ENCODE results near the gene ARHGAP26.

Gene ARHGAP26

DNA sequence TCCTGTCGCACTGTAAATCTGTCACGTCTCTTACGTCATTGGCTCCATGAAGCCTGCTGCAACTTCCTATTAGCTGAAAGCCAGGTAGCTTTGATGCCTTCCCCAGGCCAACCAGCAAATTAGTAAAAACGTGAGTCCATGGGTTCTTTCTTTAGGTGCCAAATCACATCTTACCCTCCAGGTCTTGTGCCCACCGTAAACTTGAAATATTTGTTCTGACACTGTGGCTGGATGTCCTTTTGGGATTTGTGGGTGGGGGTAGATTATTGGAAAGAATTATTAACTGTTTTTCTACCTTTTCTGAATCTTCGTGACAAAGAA is 460.5 kb downstream of the ARHGAP26 start:
- DNase-seq (ENCODE audit: low read depth in 1 of 2, low spot score in 1 of 2) = no peak

DNA sequence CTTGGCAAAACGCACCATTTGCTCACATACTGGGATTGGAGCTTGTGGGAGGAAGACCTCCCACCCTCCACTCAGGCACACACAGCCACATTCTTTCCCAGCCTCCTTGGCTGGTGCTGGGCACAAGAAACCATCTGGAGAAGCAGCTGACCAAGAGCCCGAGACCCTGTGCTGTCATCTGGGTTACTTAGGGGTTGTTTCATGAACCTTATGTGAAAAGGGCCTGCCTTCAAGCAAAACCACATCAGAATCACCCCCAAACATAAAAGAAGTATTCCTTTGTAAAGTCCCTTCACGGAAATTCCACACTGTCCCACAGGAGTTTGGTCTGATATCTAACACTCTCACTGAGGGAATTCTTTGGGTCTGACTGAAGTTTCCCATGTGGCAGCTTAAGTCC is 461.2 kb downstream of the ARHGAP26 start:
- no peak for DNase-seq (ENCODE audit: low read depth in 1 of 2, low spot score in 1 of 2)

DNA sequence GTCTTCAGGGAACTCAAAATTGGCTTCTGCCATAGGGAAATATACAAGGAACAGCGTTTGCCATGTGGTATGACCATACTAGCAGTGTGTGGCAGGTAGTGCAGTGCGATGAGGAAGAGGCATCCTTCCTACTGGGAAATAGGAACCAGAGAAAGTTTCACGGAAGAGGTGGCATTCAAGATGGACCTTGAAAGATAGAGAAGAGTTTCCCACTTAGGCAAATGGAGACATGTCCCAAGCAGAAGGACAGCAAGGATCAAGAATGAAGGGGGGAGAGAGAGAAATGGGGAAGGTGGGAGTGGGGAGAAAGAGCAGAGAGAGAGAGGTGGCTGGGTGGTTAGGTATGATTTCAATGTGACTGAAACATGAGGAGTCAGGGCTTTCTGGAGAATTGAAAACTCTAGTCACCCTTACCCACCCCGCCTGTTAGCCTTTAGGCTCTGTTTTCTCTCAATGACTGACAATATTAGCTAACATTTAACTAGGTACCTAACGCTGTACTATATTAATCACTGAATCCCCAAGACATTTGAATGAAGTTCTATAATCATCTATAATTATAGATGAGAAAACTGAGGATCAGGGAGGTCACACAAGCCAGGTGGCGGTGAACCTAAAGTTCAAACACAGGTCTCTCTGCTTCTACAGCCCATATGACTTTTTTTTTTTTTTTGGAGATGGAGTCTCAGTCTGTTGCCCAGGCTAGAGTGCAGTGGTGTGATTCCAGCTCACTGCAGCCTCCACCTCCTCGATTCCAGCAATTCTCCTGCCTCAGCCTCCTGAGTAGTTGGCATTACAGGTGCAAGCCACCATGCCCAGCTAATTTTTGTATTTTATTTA is 462.0 kb downstream of the ARHGAP26 start:
- no peak for DNase-seq (ENCODE audit: low read depth in 1 of 2, low spot score in 1 of 2)

- no peak for DNase-seq (ENCODE audit: low read depth in 1 of 2, low spot score in 1 of 2)
These were observed 462.9 kb downstream of the ARHGAP26 start for GRCh38 chr5:143233031-143233430.

- DNase-seq (ENCODE audit: low read depth in 1 of 2, low spot score in 1 of 2) = no peak
These were observed 464.1 kb downstream of the ARHGAP26 start for GRCh38 chr5:143234162-143234842.

GRCh38 chr5:143235423-143235822 is 465.2 kb downstream of the ARHGAP26 start:
- DNase-seq (ENCODE audit: low read depth in 1 of 2, low spot score in 1 of 2) = no peak

- DNase-seq (ENCODE audit: low read depth in 1 of 2, low spot score in 1 of 2) = no peak
These were observed 466.5 kb downstream of the ARHGAP26 start for GRCh38 chr5:143236682-143237081.

GRCh38 chr5:143237664-143238063 is 467.5 kb downstream of the ARHGAP26 start:
- no peak for DNase-seq (ENCODE audit: low read depth in 1 of 2, low spot score in 1 of 2)

DNA sequence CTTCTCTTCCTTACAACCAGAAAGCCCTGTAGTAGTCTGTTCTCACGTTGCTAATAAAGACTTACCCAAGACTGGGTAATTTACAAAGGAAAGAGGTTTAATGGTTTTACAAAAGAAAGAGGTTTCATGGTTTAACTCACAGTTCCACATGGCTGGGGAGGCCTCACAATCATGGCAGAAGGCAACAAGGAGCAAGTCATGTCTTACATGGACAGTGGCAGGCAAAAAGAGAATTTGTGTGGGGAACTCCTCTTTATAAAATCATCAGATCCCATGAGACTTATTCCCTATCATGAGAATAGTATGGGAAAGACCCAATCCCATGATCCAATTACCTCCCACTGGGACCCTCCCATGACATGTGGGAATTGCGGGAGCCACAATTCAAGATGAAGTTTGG is 468.4 kb downstream of the ARHGAP26 start:
- DNase-seq (ENCODE audit: low read depth in 1 of 2, low spot score in 1 of 2) = no peak

- no peak for DNase-seq (ENCODE audit: low read depth in 1 of 2, low spot score in 1 of 2)
These were observed 469.8 kb downstream of the ARHGAP26 start for GRCh38 chr5:143239882-143240518.

DNA sequence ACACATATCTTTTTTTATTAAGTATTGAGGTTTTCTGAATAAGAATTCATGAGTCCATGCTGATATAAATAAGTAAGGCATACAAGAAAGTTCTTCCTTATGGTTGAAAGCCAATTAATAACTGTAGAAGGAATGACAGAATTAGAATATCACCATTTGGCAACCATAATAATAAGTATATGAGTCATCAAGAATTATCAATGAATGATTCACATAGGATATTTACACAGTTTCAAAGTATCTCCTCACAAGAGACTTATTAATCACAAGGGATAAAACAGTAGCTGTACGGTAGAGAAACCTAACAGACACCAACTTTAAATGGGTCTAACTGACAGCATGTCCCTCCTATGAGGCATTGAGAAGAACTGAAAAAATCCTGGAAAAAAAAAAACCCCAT is 471.7 kb downstream of the ARHGAP26 start:
- DNase-seq (ENCODE audit: low read depth in 1 of 2, low spot score in 1 of 2) = no peak

- no peak for DNase-seq (ENCODE audit: low read depth in 1 of 2, low spot score in 1 of 2)
These were observed 472.9 kb downstream of the ARHGAP26 start for GRCh38 chr5:143243103-143243502.

- no peak for DNase-seq (ENCODE audit: low read depth in 1 of 2, low spot score in 1 of 2)
These were observed 474.0 kb downstream of the ARHGAP26 start for GRCh38 chr5:143244000-143244736.

GRCh38 chr5:143244990-143245389 is 474.8 kb downstream of the ARHGAP26 start:
- no peak for DNase-seq (ENCODE audit: low read depth in 1 of 2, low spot score in 1 of 2)

DNA sequence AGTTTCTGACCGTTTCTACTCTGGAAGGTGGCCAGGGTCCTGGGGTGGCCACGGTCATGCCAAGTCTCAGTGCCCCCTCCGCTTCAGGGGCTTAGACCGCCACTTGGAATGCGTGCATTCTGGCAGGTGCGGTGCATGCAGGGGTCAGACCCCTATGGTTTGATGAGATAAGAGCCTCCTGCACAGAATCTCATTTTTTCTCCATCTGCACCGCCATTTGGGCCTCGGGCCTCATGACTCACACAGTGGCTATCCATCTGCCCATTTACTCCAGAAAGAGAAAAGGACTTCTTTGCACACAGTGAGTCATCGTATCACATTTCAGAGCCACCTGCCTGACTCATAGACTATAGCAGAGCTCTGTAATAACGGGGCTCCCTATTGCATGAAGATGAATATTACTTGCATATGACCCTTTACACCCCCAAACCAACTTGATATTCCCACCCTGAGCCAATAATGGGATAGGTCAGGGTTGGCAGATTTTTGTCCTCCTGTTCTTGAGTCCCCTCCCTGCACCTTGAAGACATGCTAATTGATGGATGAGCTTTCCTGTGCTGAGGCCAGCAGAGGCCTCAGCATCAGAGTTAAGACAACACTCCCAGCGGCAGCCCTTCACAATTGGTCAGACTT is 475.9 kb downstream of the ARHGAP26 start:
- no peak for DNase-seq (ENCODE audit: low read depth in 1 of 2, low spot score in 1 of 2)

DNA sequence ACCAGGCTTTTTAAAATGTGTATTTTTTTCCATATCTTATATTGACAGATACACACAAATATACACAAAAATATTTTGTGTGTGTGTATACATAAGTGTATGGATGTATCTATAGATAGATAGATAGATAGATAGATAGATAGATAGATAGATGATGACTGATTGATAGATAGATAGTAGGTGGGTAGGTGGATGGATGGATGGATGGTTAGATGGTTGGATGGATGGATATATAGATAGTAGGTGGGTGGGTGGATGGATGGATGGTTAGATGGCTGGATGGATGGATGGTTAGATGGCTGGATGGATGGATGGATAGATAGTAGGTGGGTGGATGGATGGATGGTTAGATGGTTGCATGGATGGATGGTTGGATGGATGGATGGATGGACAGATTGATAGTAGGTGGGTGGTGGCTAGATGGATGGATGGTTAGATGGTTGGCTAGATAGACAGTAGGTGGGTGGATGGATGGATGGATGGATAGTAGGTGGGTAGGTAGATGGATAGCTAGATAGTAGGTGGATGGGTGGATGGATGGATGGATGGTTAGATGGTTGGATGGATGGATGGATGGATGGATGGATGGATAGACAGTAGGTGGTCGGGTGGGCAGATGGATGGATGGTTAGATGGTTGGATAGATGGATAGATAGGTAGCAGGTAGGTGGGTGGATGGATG is 477.1 kb downstream of the ARHGAP26 start:
- no peak for DNase-seq (ENCODE audit: low read depth in 1 of 2, low spot score in 1 of 2)

DNA sequence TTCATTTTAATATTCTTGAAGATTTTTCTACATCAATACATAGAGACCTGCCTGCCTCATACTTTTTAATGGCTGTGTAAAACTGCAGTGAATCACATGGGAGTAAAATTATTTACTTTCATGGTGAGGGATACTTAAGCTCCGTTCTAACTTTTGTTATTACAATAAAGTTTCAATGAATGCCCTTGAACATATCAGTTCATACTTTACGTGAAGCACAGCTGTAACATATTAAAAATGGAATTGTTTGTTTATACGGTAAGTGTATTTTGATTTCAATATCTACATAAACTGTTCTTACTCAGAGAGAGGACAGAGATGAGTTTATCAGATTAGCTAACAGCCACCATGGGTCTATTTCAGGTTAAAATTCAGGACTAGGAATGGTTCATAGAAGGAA is 478.2 kb downstream of the ARHGAP26 start:
- DNase-seq (ENCODE audit: low read depth in 1 of 2, low spot score in 1 of 2) = no peak

DNA sequence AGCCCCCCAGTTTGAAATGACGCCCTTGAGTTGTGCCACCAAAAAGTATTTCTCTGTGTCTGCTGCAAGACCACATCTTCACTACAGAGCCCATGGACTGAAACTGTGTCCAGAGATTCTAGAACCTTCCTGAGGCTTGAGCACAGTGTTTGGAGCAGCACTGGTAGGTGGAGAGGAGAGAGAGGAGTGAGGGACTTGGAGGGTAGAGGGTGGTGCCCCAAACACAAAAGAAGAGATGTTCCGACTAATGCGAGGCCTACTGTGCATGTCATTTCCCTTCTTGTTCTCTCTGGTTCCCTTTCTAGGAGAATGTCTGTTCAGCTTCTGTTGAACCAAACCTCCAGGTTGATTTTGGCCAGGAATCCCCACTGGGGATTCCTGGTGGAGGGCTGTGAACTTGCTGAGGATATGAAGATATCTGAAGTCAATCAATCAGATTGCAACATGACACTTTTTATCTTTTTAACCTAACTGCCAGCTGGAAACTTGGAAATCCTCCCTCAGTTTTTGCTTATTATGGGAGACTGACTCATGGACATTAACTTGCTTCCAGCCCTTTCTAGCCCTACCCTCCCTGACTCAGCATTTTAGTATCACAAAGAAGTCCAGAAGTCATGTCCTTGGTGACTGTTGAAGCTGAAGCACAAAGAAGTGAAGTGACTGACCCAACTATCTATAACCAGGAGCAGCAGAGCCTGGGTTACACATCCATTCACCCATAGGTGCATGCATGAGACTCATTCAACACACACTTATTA is 478.8 kb downstream of the ARHGAP26 start:
- DNase-seq (ENCODE audit: low read depth in 1 of 2, low spot score in 1 of 2) = no peak

DNA sequence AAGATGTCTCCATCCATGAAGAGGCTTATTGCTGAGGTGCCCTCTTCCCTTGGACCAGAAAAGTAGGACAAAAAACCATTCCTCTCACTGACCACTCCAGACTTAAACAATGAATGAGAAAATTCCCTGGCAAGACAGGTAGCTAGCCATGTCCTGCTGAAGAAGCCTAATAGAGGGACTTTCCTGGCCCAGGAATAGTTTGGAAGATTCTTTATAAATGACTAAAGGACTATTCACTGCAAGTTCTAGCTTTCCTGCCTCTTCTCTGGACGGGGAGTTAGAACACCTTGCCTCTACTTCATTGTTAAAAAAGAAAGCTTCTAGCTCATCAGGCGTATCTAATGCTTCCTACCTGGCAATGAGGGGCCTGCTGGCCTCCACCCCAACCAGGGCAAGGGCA is 479.7 kb downstream of the ARHGAP26 start:
- no peak for DNase-seq (ENCODE audit: low read depth in 1 of 2, low spot score in 1 of 2)

DNA sequence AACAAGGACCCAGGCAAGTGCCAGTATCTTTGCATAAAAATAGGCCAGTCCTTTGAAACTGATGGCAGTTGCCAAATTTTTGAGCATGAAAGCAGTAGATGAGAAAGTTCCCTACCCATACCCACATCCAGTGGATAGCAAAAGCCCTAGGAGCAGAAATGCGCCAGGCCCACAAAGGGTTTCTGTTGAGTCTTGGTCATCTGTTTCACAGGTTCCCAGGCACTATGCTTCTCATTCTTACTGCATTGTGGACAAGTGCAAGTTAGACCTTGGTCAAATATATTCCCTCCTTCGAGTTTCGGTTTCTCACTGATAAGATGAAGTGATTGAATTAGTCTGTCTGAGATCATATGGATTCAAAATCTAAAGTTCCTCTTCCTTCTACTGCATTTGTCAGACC is 481.0 kb downstream of the ARHGAP26 start:
- no peak for DNase-seq (ENCODE audit: low read depth in 1 of 2, low spot score in 1 of 2)
